ENCODE data around the gene DOK4. TPM values are rescaled to one million over a fixed set of nuclear protein-coding genes. Genes with fewer than 3 reads are reported as not detected.

DOK4 gene
- total and polyA plus RNA-seq, 2 experiments from 2014 or later, result 1,563 to 2,409 TPM

DNA sequence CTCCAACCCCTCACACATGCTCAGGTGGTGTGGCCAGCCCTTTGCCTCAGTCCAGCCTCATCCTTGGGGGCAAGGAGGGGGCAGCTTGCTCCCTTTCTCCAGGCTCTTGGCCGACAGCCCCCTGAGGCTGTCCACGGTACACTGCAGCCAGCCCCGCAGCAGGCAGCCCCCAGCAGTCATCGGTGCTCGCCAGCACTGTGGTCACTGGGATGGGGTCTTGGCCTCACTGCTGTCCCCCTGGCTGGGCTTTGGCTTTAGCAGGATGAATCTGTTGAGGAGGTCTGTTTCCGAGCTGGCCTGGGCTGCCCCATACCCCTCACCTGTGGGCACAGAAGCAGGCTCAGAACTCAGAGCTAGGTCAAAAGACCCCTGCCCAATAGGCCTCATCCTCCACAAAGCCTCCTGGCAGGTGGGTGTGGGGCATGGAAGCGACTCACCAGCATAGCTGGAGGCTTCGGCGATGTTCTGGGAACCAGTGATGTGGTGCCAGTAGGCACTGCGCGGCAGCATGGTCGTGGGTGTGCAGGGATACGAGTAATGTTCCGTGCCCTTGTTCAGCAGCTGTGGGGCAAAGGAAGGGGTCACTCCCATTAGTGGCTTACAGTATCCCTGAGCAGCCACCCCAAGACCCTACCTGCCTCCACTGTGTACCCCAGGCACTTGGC, 13.0 kb downstream of the DOK4 start:
- H3K4me1 ChIP-seq (ENCODE audit: low read depth), result peaks cover 44% of the 10 kb centered on the region
- H3K27ac ChIP-seq, result peak overlapping the region; percentile 95
- H3K27me3 ChIP-seq, result no peaks in the 10 kb centered on the region
- TF ChIP-seq, protein P1, sequence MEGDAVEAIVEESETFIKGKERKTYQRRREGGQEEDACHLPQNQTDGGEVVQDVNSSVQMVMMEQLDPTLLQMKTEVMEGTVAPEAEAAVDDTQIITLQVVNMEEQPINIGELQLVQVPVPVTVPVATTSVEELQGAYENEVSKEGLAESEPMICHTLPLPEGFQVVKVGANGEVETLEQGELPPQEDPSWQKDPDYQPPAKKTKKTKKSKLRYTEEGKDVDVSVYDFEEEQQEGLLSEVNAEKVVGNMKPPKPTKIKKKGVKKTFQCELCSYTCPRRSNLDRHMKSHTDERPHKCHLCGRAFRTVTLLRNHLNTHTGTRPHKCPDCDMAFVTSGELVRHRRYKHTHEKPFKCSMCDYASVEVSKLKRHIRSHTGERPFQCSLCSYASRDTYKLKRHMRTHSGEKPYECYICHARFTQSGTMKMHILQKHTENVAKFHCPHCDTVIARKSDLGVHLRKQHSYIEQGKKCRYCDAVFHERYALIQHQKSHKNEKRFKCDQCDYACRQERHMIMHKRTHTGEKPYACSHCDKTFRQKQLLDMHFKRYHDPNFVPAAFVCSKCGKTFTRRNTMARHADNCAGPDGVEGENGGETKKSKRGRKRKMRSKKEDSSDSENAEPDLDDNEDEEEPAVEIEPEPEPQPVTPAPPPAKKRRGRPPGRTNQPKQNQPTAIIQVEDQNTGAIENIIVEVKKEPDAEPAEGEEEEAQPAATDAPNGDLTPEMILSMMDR (IDR thresholded peaks at IDR 0.05; ENCODE audit: low read depth, low read length), result no peak
- no peak for DNase-seq (ENCODE audit: low read depth in 1 of 2, low spot score in 1 of 2)
- no peaks in the 10 kb centered on the region for H3K9me3 ChIP-seq (ENCODE audit: low read depth)
- H3K36me3 ChIP-seq, result peaks cover 80% of the 10 kb centered on the region
- no peak overlapping the region for H3K4me3 ChIP-seq

DNA sequence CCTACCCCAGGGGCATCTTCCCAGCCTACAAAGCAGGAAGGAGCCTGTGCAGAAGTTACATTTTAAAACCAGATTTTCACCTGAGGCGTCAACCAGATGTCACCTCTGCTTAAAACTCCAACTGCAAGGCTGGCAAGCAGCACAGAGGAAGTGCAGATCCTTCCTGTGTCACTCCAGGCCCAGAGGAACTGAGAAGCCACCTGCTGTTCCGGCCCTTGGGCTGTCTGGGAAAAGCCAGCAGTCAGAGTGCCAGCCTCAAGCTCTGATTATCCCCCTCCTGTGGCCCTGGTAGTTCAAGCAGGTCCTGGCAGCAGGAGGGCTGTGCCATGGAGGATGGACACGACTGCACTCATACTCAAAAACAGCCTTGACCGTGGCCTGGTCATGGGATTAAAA, 13.6 kb downstream of the DOK4 start:
- H3K4me3 ChIP-seq, result no peak overlapping the region
- no peaks in the 10 kb centered on the region for H3K9me3 ChIP-seq (ENCODE audit: low read depth)
- TF ChIP-seq, protein P1 (IDR thresholded peaks at IDR 0.05; ENCODE audit: low read depth, low read length), result no peak
- H3K4me1 ChIP-seq (ENCODE audit: low read depth), result peaks cover 38% of the 10 kb centered on the region
- H3K36me3 ChIP-seq, result peaks cover 79% of the 10 kb centered on the region
- peak overlapping the region; percentile 95 for H3K27ac ChIP-seq
- peak in 1 of 2 donors; percentile 6 for DNase-seq (ENCODE audit: low read depth in 1 of 2, low spot score in 1 of 2)
- H3K27me3 ChIP-seq, result no peaks in the 10 kb centered on the region

DNA sequence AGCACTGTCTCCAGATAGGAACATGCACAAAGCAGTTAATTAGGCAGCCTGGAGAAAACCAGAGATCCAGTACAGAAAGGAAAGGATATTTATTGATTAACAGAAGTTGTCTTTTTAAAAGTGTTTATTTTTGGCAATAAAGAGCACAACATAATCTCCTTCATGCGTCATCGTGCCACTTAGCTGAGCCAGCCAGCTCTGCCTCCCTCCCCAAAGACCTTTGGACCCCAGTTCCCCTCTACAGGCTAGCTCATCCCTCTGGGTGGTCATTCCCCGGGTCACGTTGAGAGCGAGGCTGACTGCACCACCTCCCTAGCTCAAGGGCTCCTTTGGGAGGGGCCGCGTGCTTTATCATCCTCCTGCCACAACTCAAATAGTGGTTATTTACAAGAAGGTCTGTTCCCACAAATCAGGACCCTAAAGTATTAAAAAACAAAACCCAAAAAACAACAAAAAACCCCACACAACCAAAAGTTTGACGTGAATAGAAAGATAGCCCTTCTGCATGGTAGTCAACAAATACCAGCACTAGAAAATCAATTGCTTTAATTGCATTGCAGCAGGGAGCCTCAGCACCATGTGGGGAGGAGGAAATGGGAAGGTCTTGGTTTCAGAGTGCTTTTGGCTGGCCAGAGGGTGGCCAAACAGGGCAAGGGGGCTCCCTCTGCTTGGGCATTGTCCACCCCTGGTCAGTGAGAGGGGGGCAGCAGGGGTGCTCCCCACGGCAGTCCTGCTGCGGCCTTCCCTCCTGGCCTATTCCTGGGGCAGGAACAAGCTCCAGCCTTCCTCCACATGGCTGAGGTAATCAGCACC, 14.2 kb downstream of the DOK4 start:
- Histone ChIP-seq H3K9me3 (ENCODE audit: low read depth) (no peaks in the 10 kb centered on the region), H3K4me3 (no peak overlapping the region), H3K27me3 (no peaks in the 10 kb centered on the region), H3K4me1 (ENCODE audit: low read depth) (peaks cover 32% of the 10 kb centered on the region), H3K27ac (peak overlapping the region; percentile 95), H3K36me3 (peaks cover 84% of the 10 kb centered on the region)
- TF ChIP-seq, protein P1 (IDR thresholded peaks at IDR 0.05; ENCODE audit: low read depth, low read length), result no peak
- peak in 1 of 2 donors; percentile 14 for DNase-seq (ENCODE audit: low read depth in 1 of 2, low spot score in 1 of 2)

DNA sequence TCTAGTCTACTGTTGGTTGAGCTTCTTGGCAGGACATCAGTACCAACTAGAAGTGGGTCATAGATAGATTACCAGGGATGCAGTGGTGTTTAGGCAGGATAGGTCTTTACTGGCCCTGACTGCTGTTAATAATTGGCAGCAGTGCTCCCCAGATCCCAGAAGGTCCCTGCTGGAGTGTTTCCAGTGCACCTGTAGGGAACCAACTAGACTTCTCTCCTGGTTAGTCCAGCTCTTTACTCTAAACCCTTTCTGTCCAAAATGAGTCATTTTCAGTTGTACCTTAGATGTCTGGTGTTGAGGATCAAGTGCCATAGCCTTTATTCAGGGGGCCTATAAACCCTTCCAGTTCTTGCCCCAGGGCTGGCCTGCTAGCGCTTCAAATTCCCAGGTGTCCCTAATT, 15.1 kb downstream of the DOK4 start:
- TF ChIP-seq, protein P1 (IDR thresholded peaks at IDR 0.05; ENCODE audit: low read depth, low read length), result no peak
- Histone ChIP-seq H3K9me3 (ENCODE audit: low read depth) (no peaks in the 10 kb centered on the region), H3K36me3 (peaks cover 88% of the 10 kb centered on the region), H3K4me1 (ENCODE audit: low read depth) (peaks cover 23% of the 10 kb centered on the region), H3K27me3 (no peaks in the 10 kb centered on the region), H3K27ac (peak overlapping the region; percentile 95), H3K4me3 (no peak overlapping the region)
- peak in 1 of 2 donors; percentile 22 for DNase-seq (ENCODE audit: low read depth in 1 of 2, low spot score in 1 of 2)

DNA sequence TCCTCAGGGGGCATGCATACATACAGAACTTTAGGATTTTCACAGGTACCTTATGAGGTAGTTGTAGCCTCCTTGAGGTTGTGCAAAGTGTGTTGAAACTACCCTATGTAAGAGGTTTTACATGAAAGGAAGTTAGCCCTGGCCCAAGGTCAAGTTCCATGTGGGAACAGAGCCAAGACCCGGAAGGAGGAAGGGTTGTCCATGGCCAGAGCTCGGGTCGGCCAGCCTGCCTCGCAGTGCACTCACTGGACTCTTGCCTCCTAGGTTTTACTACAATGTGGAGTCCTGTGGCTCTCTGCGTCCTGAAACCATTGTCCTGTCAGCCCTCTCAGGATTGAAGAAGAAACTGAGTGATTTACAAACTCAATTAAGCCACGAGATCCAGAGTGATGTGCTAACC, 15.6 kb downstream of the DOK4 start:
- Histone ChIP-seq H3K36me3 (peaks cover 88% of the 10 kb centered on the region), H3K4me3 (no peak overlapping the region), H3K27me3 (no peaks in the 10 kb centered on the region), H3K4me1 (ENCODE audit: low read depth) (peaks cover 21% of the 10 kb centered on the region), H3K27ac (peak overlapping the region; percentile 95), H3K9me3 (ENCODE audit: low read depth) (no peaks in the 10 kb centered on the region)
- DNase-seq (ENCODE audit: low read depth in 1 of 2, low spot score in 1 of 2), result peak; percentile 37 to 80
- TF ChIP-seq, protein P1 (IDR thresholded peaks at IDR 0.05; ENCODE audit: low read depth, low read length), result no peak
